Muscle layer of colon (tissue), 2 donors: ENCODE measurements around the gene C3orf49.

Source experiments
- H3K27ac ChIP-seq: one replicate; pipeline ENCODE4 v1.7.0; 2013; ENCODE audit warnings: low read depth, mild to moderate bottlenecking, low read length, moderate library complexity
- H3K27me3 ChIP-seq, 2 donors: one replicate each; pipeline ENCODE4 v1.7.0; 2013; ENCODE audit warnings: low read length in 2 of 2, mild to moderate bottlenecking in 2 of 2; ENCODE audit not compliant: insufficient read depth in 2 of 2, control insufficient read depth in 1 of 2
- H3K36me3 ChIP-seq: one replicate; pipeline ENCODE4 v1.7.0; 2013; ENCODE audit warnings: mild to moderate bottlenecking, low read length; ENCODE audit not compliant: insufficient read depth
- H3K4me1 ChIP-seq: one replicate; pipeline ENCODE4 v1.7.0; 2013; ENCODE audit warnings: mild to moderate bottlenecking, low read length; ENCODE audit not compliant: insufficient read depth
- H3K4me3 ChIP-seq, 2 donors: one replicate each; pipeline ENCODE4 v1.7.0; 2013; ENCODE audit warnings: low read length in 2 of 2, low read depth in 1 of 2, mild to moderate bottlenecking in 1 of 2, moderate library complexity in 1 of 2
- H3K9ac ChIP-seq: one replicate; pipeline ENCODE4 v1.7.0; 2013; ENCODE audit warnings: low read length
- H3K9me3 ChIP-seq: one replicate; pipeline ENCODE4 v1.7.0; 2013; ENCODE audit warnings: mild to moderate bottlenecking, low read length
- donor health status: abdominal sarcoma.
- donor health status: Adenocarcinoma of cecum.

Gene C3orf49

GRCh38 chr3:63869940-63870614 lies 51.0 kb downstream of the C3orf49 start:
- Histone ChIP-seq H3K4me1 (peaks cover 3% of the 10 kb centered on the region), H3K9ac (no peak overlapping the region), H3K4me3 (no peak overlapping the region), H3K27ac (no peak overlapping the region), H3K9me3 (no peaks in the 10 kb centered on the region), H3K36me3 (no peaks in the 10 kb centered on the region), H3K27me3 (no peaks in the 10 kb centered on the region)

GRCh38 chr3:63870615-63871005 lies 51.5 kb downstream of the C3orf49 start:
- Histone ChIP-seq H3K36me3 (no peaks in the 10 kb centered on the region), H3K4me1 (peaks cover 6% of the 10 kb centered on the region), H3K27ac (no peak overlapping the region), H3K27me3 (no peaks in the 10 kb centered on the region), H3K9ac (no peak overlapping the region), H3K9me3 (no peaks in the 10 kb centered on the region), H3K4me3 (no peak overlapping the region)

GRCh38 chr3:63872135-63872924 lies 53.2 kb downstream of the C3orf49 start:
- Histone ChIP-seq H3K9ac (no peak overlapping the region), H3K36me3 (no peaks in the 10 kb centered on the region), H3K9me3 (no peaks in the 10 kb centered on the region), H3K4me1 (peaks cover 23% of the 10 kb centered on the region), H3K4me3 (no peak overlapping the region), H3K27ac (no peak overlapping the region), H3K27me3 (no peaks in the 10 kb centered on the region)

GRCh38 chr3:63874769-63875168 lies 55.7 kb downstream of the C3orf49 start:
- no peaks in the 10 kb centered on the region for H3K9me3 ChIP-seq

GRCh38 chr3:63875510-63875909 lies 56.4 kb downstream of the C3orf49 start:
- Histone ChIP-seq H3K4me3 (no peak overlapping the region), H3K4me1 (peaks cover 38% of the 10 kb centered on the region), H3K27ac (no peak overlapping the region), H3K27me3 (no peaks in the 10 kb centered on the region), H3K9ac (no peak overlapping the region), H3K9me3 (no peaks in the 10 kb centered on the region), H3K36me3 (no peaks in the 10 kb centered on the region)

More at GRCh38 chr3:63874769-63875168, 55.7 kb downstream of the C3orf49 start:
- H3K27ac ChIP-seq = no peak overlapping the region
- no peak overlapping the region for H3K9ac ChIP-seq
- no peaks in the 10 kb centered on the region for H3K27me3 ChIP-seq
- H3K4me1 ChIP-seq = peaks cover 38% of the 10 kb centered on the region
- H3K36me3 ChIP-seq = no peaks in the 10 kb centered on the region
- H3K4me3 ChIP-seq = no peak overlapping the region

GRCh38 chr3:63876260-63876659 lies 57.2 kb downstream of the C3orf49 start:
- H3K9ac ChIP-seq = no peak overlapping the region
- no peaks in the 10 kb centered on the region for H3K27me3 ChIP-seq
- H3K4me1 ChIP-seq = peaks cover 38% of the 10 kb centered on the region
- H3K4me3 ChIP-seq = no peak overlapping the region
- H3K27ac ChIP-seq = no peak overlapping the region
- no peaks in the 10 kb centered on the region for H3K36me3 ChIP-seq
- no peaks in the 10 kb centered on the region for H3K9me3 ChIP-seq

GRCh38 chr3:63877737-63878393 lies 58.8 kb downstream of the C3orf49 start:
- Histone ChIP-seq H3K4me1 (peaks cover 38% of the 10 kb centered on the region), H3K36me3 (no peaks in the 10 kb centered on the region), H3K4me3 (no peak overlapping the region), H3K27ac (no peak overlapping the region), H3K9me3 (no peaks in the 10 kb centered on the region), H3K9ac (no peak overlapping the region), H3K27me3 (no peaks in the 10 kb centered on the region)

GRCh38 chr3:63878394-63879060 lies 59.4 kb downstream of the C3orf49 start:
- Histone ChIP-seq H3K4me3 (no peak overlapping the region), H3K4me1 (peaks cover 38% of the 10 kb centered on the region), H3K9ac (no peak overlapping the region), H3K9me3 (no peaks in the 10 kb centered on the region), H3K36me3 (no peaks in the 10 kb centered on the region), H3K27ac (no peak overlapping the region), H3K27me3 (no peaks in the 10 kb centered on the region)

GRCh38 chr3:63880653-63881052 lies 61.6 kb downstream of the C3orf49 start:
- Histone ChIP-seq H3K9ac (no peak overlapping the region), H3K27ac (no peak overlapping the region), H3K4me3 (no peak overlapping the region), H3K36me3 (no peaks in the 10 kb centered on the region), H3K4me1 (peaks cover 32% of the 10 kb centered on the region), H3K9me3 (no peaks in the 10 kb centered on the region), H3K27me3 (no peaks in the 10 kb centered on the region)

GRCh38 chr3:63886858-63887257 lies 67.8 kb downstream of the C3orf49 start:
- Histone ChIP-seq H3K4me3 (no peak overlapping the region), H3K36me3 (no peaks in the 10 kb centered on the region), H3K9ac (no peak overlapping the region), H3K9me3 (no peaks in the 10 kb centered on the region), H3K27me3 (no peaks in the 10 kb centered on the region), H3K27ac (no peak overlapping the region), H3K4me1 (peaks cover 8% of the 10 kb centered on the region)

GRCh38 chr3:63891518-63891917 lies 72.4 kb downstream of the C3orf49 start:
- H3K9me3 ChIP-seq = no peaks in the 10 kb centered on the region
- no peak overlapping the region for H3K9ac ChIP-seq
- H3K27me3 ChIP-seq = no peaks in the 10 kb centered on the region
- peaks cover 17% of the 10 kb centered on the region for H3K4me1 ChIP-seq
- H3K36me3 ChIP-seq = no peaks in the 10 kb centered on the region
- no peak overlapping the region for H3K4me3 ChIP-seq
- no peak overlapping the region for H3K27ac ChIP-seq
